HEK293 (cell line): ENCODE measurements around the gene TBC1D22A.

Experiments
- CTCF ChIA-PET: fragments of 350-600 bp; formaldehyde crosslinking; extraction: SDS; loops from one replicate; lab custom pipeline; 2021; ENCODE audit warnings: antibody characterized with exemption; lab: Yijun Ruan, JAX
- POLR2A ChIA-PET: fragments of 300-600 bp; formaldehyde crosslinking; extraction: SDS; loops from one replicate; lab custom pipeline; 2020; ENCODE audit warnings: antibody characterized with exemption, inconsistent platforms; lab: Yijun Ruan, JAX
- H3K27ac ChIP-seq: fragments of 200-500 bp; sonication (Bioruptor generic); 2 replicates; pipeline ENCODE4 v1.5.1; 2014; ENCODE audit warnings: low read depth, low read length, control low read depth, inconsistent platforms; ENCODE audit errors: extremely low read depth
- H3K36me3 ChIP-seq, 2 experiments: fragments of 200-500 bp in 1 of 2; sonication (Bioruptor generic) in 1 of 2; 1 replicate in 1 of 2; 2 replicates in 1 of 2; pipeline ENCODE4 v1.5.1; 2014 to 2017; ENCODE audit warnings: inconsistent platforms in 2 of 2, low read length in 2 of 2; ENCODE audit not compliant: control insufficient read depth in 2 of 2, insufficient read depth in 1 of 2
- H3K4me1 ChIP-seq: fragments of 200-500 bp; sonication (Bioruptor generic); 2 replicates; pipeline ENCODE4 v1.5.1; 2014; ENCODE audit warnings: mild to moderate bottlenecking, low read length, inconsistent platforms; ENCODE audit not compliant: control insufficient read depth, insufficient read depth
- H3K4me3 ChIP-seq: 2 replicates; pipeline ENCODE4 v1.5.1; 2011; ENCODE audit warnings: low read depth, mild to moderate bottlenecking, control low read depth, low read length, moderate library complexity
- H3K9me3 ChIP-seq: fragments of 200-500 bp; sonication (Bioruptor generic); 2 replicates; pipeline ENCODE4 v1.5.1; 2014; ENCODE audit warnings: low read depth, low read length, inconsistent platforms; ENCODE audit not compliant: control insufficient read depth, insufficient read depth
- GFI1B ChIP-seq: fragments of 450-650 bp; formaldehyde crosslinking; IDR thresholded peaks from 2 replicates; pipeline ENCODE4 v1.5.1; 2016; ENCODE audit warnings: missing biosample characterization, missing genetic modification characterization
- IKZF3 ChIP-seq: fragments of 450-650 bp; IDR thresholded peaks from 2 replicates; pipeline ENCODE4 v1.5.0; 2018; ENCODE audit warnings: missing biosample characterization, mild to moderate bottlenecking, missing genetic modification characterization, moderate library complexity
- MZF1 ChIP-seq: fragments of 450-650 bp; formaldehyde crosslinking; IDR thresholded peaks from 2 replicates; pipeline ENCODE4 v1.5.1; 2017; ENCODE audit warnings: missing biosample characterization, missing genetic modification characterization, borderline replicate concordance
- OSR2 ChIP-seq: fragments of 450-650 bp; formaldehyde crosslinking; IDR thresholded peaks from 2 replicates; pipeline ENCODE4 v1.5.1; 2016; ENCODE audit warnings: missing biosample characterization, missing genetic modification characterization
- SETDB1 ChIP-seq: IDR thresholded peaks from one replicate; pipeline ENCODE4 v1.6.1; 2017; ENCODE audit warnings: mild to moderate bottlenecking, low read length, moderate library complexity, mixed read lengths; ENCODE audit not compliant: insufficient read length
- SP2 ChIP-seq: fragments of 450-650 bp; formaldehyde crosslinking; IDR thresholded peaks from 2 replicates; pipeline ENCODE4 v1.5.1; 2016; ENCODE audit warnings: missing biosample characterization, missing genetic modification characterization
- ZEB2 ChIP-seq: fragments of 450-650 bp; formaldehyde crosslinking; IDR thresholded peaks from 2 replicates; pipeline ENCODE4 v1.5.1; 2016; ENCODE audit warnings: missing biosample characterization, missing genetic modification characterization
- ZNF138 ChIP-seq: fragments of 450-650 bp; formaldehyde crosslinking; IDR thresholded peaks from 2 replicates; pipeline ENCODE4 v1.5.1; 2016; ENCODE audit warnings: missing biosample characterization, missing genetic modification characterization, borderline replicate concordance
- ZNF391 ChIP-seq: fragments of 450-650 bp; formaldehyde crosslinking; IDR thresholded peaks from 2 replicates; pipeline ENCODE4 v1.5.1; 2016; ENCODE audit warnings: low read depth, missing biosample characterization, missing genetic modification characterization, borderline replicate concordance
- ZNF596 ChIP-seq: fragments of 450-650 bp; IDR thresholded peaks from 2 replicates; pipeline ENCODE4 v1.5.0; 2018; ENCODE audit warnings: missing biosample characterization, mild to moderate bottlenecking, missing genetic modification characterization, moderate library complexity
- ZNF629 ChIP-seq: fragments of 450-650 bp; formaldehyde crosslinking; IDR thresholded peaks from 2 replicates; pipeline ENCODE4 v1.5.1; 2017; ENCODE audit warnings: missing biosample characterization, missing genetic modification characterization
- ZNF777 ChIP-seq: fragments of 450-650 bp; formaldehyde crosslinking; IDR thresholded peaks from 2 replicates; pipeline ENCODE4 v1.5.1; 2017; ENCODE audit warnings: missing biosample characterization, missing genetic modification characterization, borderline replicate concordance
- TF ChIP-seq, protein P1 (sequence below): fragments of 450-650 bp; formaldehyde crosslinking; IDR thresholded peaks from 2 replicates; pipeline ENCODE4 v1.5.1; 2016; ENCODE audit warnings: missing biosample characterization, missing genetic modification characterization
- TF ChIP-seq, protein P2 (sequence below): fragments of 450-650 bp; formaldehyde crosslinking; IDR thresholded peaks from 2 replicates; pipeline ENCODE4 v1.5.1; 2016; ENCODE audit warnings: missing biosample characterization, missing genetic modification characterization
- TF ChIP-seq, protein P3 (sequence below): fragments of 450-650 bp; formaldehyde crosslinking; IDR thresholded peaks from 2 replicates; pipeline ENCODE4 v1.5.1; 2016; ENCODE audit warnings: missing biosample characterization, missing genetic modification characterization
- TF ChIP-seq, protein P4 (sequence below): fragments of 450-650 bp; formaldehyde crosslinking; IDR thresholded peaks from 2 replicates; pipeline ENCODE4 v1.5.1; 2017; ENCODE audit warnings: missing biosample characterization, missing genetic modification characterization
- TF ChIP-seq, protein P5 (sequence below): fragments of 450-650 bp; formaldehyde crosslinking; IDR thresholded peaks from 2 replicates; pipeline ENCODE4 v1.5.1; 2016; ENCODE audit warnings: missing biosample characterization, missing genetic modification characterization
- TF ChIP-seq, protein P6 (sequence below): fragments of 450-650 bp; IDR thresholded peaks from 2 replicates; pipeline ENCODE4 v1.5.1; 2018; ENCODE audit warnings: missing biosample characterization, missing genetic modification characterization
- TF ChIP-seq, protein P7 (sequence below): sonication (generic); formaldehyde crosslinking; IDR thresholded peaks from 2 replicates; pipeline ENCODE4 v1.8.1; 2022; ENCODE audit warnings: mild to moderate bottlenecking, moderate library complexity, missing genetic modification reagents

TBC1D22A gene

DNA sequence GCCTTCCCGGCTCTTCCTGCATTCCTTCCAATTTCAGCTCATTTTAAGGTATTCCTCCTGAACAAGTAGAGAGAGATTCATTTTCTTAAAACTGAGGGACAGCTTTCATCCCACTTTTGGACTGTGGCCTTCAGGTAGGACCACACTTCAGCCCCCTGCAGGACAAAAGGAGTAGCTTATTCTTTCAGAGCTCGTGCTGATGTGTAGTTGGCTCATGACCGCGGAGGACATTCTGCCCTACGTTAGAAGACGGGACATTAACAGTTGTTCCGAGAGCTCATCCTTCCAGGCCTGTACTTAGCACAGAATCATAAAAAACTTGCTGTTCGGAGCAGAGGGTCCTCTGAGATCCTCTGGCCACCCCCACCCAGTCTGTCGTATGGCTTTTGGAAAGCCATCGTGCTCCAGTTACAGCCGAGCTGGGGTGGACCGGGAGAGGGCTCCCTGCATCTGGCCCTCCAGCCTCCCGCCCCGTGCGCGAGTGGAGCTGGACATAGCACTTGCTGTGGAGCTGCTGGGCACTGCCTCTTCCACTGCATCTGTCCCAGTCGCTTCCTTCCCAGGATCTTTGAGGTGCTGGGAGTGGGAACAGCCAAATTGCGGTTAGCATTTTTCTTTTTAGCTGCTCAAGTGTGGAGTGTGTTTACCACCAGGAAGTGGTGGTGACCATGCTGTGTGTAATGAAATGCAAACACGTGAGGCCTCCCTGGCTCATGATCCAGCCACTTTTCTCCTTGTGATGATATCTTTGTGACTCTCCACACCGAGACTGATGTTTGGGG lies 250.3 kb downstream of the TBC1D22A start:
- no peak overlapping the region for H3K27ac ChIP-seq
- H3K9me3 ChIP-seq = no peaks in the 10 kb centered on the region
- ChIA-PET CTCF (interaction anchor here (0.6 to 1.7 kb wide), 8 partner anchors 11 to 242 kb away, joined by 3 to 6 read pairs (median 4); no protein-coding TSS in a partner anchor), POLR2A (no interaction called here)
- peaks cover 4 to 11% of the 10 kb centered on the region in 2 experiments; a peak in 2 of 3 replicates for H3K36me3 ChIP-seq
- no peak overlapping the region for H3K4me3 ChIP-seq
- TF ChIP-seq, protein P1, sequence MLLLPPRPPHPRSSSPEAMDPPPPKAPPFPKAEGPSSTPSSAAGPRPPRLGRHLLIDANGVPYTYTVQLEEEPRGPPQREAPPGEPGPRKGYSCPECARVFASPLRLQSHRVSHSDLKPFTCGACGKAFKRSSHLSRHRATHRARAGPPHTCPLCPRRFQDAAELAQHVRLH (tag by site-specific recombination) = no peak
- TF ChIP-seq, protein P2, sequence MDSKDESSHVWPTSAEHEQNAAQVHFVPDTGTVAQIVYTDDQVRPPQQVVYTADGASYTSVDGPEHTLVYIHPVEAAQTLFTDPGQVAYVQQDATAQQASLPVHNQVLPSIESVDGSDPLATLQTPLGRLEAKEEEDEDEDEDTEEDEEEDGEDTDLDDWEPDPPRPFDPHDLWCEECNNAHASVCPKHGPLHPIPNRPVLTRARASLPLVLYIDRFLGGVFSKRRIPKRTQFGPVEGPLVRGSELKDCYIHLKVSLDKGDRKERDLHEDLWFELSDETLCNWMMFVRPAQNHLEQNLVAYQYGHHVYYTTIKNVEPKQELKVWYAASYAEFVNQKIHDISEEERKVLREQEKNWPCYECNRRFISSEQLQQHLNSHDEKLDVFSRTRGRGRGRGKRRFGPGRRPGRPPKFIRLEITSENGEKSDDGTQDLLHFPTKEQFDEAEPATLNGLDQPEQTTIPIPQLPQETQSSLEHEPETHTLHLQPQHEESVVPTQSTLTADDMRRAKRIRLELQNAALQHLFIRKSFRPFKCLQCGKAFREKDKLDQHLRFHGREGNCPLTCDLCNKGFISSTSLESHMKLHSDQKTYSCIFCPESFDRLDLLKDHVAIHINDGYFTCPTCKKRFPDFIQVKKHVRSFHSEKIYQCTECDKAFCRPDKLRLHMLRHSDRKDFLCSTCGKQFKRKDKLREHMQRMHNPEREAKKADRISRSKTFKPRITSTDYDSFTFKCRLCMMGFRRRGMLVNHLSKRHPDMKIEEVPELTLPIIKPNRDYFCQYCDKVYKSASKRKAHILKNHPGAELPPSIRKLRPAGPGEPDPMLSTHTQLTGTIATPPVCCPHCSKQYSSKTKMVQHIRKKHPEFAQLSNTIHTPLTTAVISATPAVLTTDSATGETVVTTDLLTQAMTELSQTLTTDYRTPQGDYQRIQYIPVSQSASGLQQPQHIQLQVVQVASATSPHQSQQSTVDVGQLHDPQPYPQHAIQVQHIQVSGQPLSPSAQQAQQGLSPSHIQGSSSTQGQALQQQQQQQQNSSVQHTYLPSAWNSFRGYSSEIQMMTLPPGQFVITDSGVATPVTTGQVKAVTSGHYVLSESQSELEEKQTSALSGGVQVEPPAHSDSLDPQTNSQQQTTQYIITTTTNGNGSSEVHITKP = no peak
- TF ChIP-seq ZNF777 (tag by site-specific recombination) (no peak), SETDB1 (no peak), IKZF3 (tag by site-specific recombination) (no peak)
- H3K4me1 ChIP-seq = no peaks in the 10 kb centered on the region

DNA sequence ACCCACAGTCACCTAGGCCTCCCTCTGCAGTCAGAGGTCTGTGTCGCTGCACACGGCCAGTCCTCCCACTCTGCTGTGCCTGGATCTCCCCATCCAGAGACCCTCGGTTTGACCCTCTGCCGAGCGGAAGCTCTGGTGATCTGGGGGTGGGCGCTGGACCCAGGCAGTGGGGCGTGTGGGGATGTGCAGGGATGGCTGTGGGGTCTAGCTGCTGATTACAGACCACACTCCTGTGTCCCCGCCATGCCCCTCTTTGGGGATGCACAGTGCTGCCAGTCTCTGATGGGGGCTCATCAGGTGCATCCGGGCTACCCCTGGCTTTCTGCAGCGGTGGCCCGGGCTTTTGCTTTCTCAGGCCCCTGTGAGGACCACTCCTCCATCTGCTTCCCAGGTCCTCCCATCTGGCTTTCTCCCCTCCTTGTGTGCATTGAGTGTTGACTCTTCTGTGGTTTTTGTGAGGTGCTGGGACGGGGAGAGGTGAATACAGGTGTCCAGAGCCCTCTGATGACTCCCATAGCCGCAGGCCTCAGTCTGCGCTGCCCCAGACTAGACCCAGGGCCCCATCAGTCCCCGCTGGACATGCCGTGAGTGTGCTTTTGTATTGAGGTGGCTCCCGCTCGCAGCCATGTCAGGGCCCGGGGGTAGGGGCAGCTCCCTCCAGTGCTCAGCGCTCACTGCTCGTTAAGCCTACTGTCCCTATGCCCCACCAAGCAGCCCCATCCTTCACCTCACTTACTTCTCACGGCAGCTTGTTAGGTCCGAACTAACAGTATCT lies 251.6 kb downstream of the TBC1D22A start:
- CTCF ChIA-PET = interaction anchor here (0.5 to 1.7 kb wide), 3 partner anchors 13 to 563 kb away, joined by 3 to 6 read pairs (median 3); no protein-coding TSS in a partner anchor
- Histone ChIP-seq H3K36me3 (peaks cover 4 to 8% of the 10 kb centered on the region in 2 experiments; a peak in 2 of 3 replicates), H3K27ac (no peak overlapping the region), H3K4me3 (no peak overlapping the region), H3K9me3 (no peaks in the 10 kb centered on the region), H3K4me1 (no peaks in the 10 kb centered on the region)
- POLR2A ChIA-PET = no interaction called here
- TF ChIP-seq SP2 (tag by site-specific recombination) = no peak
- no peak for TF ChIP-seq ZNF629 (tag by site-specific recombination)
- TF ChIP-seq, protein P3, sequence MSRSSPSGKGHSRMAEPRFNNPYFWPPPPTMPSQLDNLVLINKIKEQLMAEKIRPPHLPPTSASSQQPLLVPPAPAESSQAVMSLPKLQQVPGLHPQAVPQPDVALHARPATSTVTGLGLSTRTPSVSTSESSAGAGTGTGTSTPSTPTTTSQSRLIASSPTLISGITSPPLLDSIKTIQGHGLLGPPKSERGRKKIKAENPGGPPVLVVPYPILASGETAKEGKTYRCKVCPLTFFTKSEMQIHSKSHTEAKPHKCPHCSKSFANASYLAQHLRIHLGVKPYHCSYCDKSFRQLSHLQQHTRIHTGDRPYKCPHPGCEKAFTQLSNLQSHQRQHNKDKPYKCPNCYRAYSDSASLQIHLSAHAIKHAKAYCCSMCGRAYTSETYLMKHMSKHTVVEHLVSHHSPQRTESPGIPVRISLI = no peak
- TF ChIP-seq ZNF138 = no peak
- TF ChIP-seq ZEB2 (tag by site-specific recombination) = no peak
- no peak for TF ChIP-seq OSR2
- TF ChIP-seq, protein P4, sequence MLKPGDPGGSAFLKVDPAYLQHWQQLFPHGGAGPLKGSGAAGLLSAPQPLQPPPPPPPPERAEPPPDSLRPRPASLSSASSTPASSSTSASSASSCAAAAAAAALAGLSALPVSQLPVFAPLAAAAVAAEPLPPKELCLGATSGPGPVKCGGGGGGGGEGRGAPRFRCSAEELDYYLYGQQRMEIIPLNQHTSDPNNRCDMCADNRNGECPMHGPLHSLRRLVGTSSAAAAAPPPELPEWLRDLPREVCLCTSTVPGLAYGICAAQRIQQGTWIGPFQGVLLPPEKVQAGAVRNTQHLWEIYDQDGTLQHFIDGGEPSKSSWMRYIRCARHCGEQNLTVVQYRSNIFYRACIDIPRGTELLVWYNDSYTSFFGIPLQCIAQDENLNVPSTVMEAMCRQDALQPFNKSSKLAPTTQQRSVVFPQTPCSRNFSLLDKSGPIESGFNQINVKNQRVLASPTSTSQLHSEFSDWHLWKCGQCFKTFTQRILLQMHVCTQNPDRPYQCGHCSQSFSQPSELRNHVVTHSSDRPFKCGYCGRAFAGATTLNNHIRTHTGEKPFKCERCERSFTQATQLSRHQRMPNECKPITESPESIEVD = no peak
- TF ChIP-seq, protein P5, sequence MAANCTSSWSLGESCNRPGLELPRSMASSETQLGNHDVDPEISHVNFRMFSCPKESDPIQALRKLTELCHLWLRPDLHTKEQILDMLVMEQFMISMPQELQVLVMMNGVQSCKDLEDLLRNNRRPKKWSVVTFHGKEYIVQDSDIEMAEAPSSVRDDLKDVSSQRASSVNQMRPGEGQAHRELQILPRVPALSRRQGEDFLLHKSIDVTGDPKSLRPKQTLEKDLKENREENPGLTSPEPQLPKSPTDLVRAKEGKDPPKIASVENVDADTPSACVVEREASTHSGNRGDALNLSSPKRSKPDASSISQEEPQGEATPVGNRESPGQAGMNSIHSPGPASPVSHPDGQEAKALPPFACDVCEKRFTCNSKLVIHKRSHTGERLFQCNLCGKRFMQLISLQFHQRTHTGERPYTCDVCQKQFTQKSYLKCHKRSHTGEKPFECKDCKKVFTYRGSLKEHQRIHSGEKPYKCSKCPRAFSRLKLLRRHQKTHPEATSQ (tag by site-specific recombination) = no peak
- TF ChIP-seq ZNF596 = no peak
- TF ChIP-seq ZNF391 = no peak
- TF ChIP-seq, protein P6, sequence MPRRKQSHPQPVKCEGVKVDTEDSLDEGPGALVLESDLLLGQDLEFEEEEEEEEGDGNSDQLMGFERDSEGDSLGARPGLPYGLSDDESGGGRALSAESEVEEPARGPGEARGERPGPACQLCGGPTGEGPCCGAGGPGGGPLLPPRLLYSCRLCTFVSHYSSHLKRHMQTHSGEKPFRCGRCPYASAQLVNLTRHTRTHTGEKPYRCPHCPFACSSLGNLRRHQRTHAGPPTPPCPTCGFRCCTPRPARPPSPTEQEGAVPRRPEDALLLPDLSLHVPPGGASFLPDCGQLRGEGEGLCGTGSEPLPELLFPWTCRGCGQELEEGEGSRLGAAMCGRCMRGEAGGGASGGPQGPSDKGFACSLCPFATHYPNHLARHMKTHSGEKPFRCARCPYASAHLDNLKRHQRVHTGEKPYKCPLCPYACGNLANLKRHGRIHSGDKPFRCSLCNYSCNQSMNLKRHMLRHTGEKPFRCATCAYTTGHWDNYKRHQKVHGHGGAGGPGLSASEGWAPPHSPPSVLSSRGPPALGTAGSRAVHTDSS (tag by site-specific recombination) = no peak
- TF ChIP-seq GFI1B = no peak
- TF ChIP-seq, protein P7, sequence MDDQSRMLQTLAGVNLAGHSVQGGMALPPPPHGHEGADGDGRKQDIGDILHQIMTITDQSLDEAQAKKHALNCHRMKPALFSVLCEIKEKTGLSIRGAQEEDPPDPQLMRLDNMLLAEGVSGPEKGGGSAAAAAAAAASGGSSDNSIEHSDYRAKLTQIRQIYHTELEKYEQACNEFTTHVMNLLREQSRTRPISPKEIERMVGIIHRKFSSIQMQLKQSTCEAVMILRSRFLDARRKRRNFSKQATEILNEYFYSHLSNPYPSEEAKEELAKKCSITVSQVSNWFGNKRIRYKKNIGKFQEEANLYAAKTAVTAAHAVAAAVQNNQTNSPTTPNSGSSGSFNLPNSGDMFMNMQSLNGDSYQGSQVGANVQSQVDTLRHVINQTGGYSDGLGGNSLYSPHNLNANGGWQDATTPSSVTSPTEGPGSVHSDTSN (CRISPR knock-in tag) = no peak
- TF ChIP-seq MZF1 = no peak
